ENCODE results near the gene FRAT1. TPM values are rescaled to one million over a fixed set of nuclear protein-coding genes. Genes with fewer than 3 reads are reported as not detected.

The FRAT1 gene, protein sequence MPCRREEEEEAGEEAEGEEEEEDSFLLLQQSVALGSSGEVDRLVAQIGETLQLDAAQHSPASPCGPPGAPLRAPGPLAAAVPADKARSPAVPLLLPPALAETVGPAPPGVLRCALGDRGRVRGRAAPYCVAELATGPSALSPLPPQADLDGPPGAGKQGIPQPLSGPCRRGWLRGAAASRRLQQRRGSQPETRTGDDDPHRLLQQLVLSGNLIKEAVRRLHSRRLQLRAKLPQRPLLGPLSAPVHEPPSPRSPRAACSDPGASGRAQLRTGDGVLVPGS
- total RNA-seq = 4.5 and 4.8 TPM in 2 replicates

DNA sequence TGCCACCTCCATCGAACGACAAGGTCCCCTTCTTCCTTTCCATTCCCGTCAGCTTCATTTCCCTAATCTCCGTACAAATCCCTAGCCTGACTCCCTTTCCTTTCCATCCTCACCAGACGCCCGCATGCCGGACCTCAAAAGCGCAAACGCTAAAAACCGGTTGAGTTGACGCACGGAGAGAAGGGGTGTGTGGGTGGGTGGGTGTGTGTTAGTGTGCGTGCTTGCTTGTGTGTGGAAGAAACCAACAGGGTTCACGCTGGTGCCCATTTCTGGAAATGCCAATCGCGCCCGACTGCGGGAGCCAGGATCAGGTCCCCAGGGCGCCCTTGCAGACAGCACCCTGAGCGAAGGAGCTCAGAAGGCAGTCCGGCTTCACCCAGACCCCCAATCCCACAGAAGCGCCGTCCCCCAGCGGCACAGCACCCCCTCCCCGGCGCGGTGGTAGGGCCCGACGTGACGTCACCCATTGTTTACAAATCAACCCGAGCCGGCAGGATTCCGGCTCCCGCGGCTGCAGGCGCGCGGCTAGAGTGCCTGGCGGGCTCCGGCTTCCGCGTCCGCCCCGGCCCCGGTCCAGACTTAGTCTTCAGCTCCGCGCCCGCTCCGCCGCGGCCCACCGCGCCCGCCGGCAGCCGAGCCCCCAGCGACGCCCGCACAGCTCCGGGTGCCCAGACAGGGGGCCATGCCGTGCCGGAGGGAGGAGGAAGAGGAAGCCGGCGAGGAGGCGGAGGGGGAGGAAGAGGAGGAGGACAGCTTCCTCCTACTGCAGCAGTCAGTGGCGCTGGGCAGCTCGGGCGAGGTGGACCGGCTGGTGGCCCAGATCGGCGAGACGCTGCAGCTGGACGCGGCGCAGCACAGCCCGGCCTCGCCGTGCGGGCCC is at the start of gene FRAT1:
TSS of gene FRAT1 (plus strand) at position 500 of the 880 bp plus-strand sequence. CDS start at position 683, 183 bp downstream.
- intact Hi-C loops (cut with micrococcal nuclease) = loop anchor here (1.0 to 2.0 kb wide), 6 partner anchors 27 to 322 kb away; partner anchors contain the start of genes ARHGAP19, EXOSC1, MMS19 and PI4K2A

DNA sequence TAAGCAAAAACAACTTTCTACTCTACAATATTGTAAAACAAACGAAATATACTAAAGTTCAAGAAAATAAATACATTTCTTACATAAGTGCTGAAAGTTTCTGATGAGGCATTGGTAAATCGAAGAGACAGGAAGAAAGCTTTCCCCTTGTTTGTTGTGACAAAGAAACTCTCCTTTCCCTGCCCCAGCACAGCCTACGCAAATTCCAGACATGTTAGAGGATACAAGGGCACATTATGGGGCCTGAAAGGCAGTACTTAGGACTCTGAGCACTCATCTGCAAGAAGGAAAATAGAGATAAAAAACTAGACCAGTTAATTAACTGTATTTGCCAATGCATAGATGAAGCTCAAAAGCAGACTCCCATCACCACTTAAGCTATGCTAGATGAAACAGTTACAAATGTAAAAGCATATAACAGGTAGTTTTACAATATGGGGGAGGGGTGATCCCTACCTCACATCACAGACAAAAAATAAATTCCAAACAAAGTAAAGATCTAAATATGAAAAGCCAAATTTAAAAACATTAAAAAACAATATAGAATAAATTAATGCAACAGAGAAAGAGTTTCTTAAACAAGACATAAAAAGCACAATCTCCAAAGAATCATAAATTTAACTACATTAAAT is 48.4 kb upstream of the FRAT1 start:
- intact Hi-C loops (cut with micrococcal nuclease) = no loop called here

DNA sequence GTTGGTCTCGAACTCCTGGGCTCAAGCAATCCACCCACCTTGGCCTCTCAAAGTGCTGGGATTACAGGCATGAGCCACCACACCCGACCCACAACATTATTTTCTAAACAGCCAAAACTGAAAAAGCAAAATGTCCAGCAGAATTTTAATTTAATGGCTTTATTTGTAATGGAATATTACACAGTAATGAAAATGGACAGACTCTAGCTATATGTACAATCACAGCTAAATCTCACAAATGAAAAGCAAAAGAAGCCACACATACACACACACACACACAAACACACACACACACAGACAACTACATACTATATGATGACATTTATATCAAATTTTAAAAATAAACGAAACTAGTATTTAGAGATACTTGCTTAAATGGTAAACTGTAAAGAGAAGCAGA is 45.4 kb upstream of the FRAT1 start:
- intact Hi-C loops (cut with micrococcal nuclease) = no loop called here

DNA sequence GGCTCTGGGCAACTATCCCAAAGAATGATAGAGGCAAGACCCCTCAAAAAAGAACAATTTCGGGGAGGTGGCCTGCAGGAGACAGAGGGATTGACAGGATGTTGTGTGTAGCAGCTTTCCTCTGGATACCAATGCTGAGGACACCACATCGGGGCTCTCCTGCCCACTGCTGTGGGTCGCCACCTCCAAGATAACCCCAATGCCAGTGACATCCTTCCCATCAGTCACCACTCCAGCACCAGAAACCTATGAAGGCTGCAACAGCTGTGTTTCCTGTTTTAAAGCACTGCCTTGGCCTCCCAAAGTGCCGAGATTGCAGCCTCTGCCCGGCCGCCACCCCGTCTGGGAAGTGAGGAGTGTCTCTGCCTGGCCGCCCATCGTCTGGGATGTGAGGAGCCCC is 44.2 kb upstream of the FRAT1 start:
- intact Hi-C loops (cut with micrococcal nuclease) = no loop called here

DNA sequence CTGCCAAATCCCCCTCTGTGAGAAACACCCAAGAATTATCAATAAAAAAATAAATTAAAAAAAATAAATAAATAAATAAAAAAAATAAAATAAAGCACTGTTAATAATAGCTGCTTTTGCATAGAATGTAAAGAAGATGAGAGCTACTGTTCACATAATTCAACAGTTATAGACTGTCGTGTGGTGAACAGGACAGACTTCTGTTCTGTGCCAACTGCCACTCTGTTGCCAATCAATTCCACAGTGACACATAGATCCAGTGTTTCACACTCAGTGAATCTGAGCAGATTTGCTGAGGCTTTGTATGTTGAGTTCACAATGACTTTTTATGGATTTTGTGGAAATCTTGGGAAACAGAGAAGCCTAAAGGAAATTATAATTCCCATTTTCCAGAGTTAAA is 41.5 kb upstream of the FRAT1 start:
- intact Hi-C loops (cut with micrococcal nuclease) = no loop called here

DNA sequence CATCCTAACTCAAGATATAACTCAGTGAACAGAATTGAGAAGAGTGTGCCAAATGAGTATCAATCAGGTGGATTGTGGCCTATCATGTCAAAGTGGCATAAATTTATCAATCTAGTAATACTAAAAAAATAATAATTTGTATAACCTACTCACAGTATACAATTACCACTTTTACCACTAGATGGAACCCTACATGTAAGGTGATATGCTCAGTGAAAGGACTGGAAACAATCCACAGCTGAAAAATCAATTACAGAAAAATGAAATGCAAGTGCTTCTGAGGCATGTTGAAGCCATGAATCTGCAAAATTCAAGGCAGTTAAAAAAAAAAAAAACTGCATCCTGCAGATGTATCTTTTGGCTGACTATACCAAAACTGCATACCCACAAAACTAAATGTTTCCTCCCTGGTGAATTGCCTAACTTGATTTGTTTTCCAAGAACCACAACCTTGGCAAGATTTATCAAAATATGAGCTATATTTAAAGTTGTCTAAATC is 40.5 kb upstream of the FRAT1 start:
- intact Hi-C loops (cut with micrococcal nuclease) = loop anchor here (2.0 kb wide), 4 partner anchors 40 to 274 kb away; partner anchors contain the start of gene FRAT1

DNA sequence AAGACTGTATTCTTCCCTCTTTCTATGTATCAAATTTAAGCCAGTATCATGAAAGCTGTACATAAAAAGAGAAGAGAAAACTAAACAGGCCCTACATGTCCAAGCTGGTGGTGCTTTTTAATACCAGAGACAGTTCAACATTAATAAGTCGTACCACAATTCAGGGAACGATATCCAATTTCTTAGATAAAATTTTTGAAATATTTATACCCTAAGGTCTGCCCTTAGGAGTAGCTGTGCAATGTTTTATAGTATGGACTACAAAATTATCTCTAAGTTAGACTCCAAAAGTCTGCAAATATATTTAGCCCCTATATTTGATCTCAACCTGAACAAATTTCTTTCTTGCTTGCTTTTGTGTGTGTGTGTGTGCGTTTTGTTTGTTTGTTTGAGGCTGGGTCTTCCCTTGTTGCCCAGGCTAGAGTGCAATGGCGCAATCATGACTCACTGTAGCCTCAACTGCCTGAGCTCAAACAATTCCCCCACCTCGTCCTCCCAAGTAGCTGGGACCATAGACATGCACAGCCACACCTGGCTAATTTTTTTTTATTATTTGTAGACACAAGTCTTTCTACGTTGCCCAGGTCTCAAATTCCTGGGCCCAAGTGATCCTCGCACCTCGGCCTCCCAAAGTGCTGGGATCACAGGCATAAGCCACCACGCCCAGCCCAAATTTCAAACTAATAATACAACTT is 39.8 kb upstream of the FRAT1 start:
- intact Hi-C loops (cut with micrococcal nuclease) = loop anchor here (2.0 kb wide), 4 partner anchors 40 to 274 kb away; partner anchors contain the start of gene FRAT1

DNA sequence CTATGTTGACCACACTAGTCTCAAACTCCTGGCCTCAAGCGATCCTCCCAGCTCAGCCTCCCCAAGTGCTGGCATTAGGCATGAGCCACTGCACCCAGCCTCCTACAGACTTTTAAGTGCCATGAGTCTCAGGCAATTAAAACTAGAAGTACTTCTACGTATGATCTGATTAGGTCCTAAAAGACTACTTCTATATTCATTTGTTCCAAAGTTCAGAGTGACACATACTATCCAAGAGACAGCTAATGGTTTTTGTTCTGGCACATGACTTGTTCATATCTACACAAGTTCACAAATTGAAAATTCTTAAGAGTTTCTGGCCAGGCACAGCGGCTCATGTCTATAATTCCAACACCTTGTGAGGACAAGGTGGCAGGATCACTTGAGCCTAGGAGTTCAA is 38.3 kb upstream of the FRAT1 start:
- intact Hi-C loops (cut with micrococcal nuclease) = no loop called here

DNA sequence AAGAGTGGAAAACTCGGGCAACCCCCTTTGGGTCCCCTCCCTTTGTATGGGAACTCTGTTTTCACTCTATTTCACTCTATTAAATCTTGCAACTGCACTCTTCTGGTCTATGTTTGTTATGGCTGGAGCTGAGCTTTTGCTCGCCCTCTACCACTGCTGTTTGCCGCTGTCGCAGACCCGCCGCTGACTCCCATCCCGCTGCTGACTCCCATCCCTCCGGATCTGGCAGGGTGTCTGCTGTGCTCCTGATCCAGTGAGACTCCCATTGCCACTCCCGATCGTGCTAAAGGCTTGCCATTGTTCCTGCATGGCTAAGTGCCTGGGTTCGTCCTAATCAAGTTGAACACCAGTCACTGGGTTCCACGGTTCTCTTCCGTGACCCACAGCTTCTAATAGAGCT is 29.0 kb upstream of the FRAT1 start:
- intact Hi-C loops (cut with micrococcal nuclease) = loop anchor here (5.0 to 10.0 kb wide), 2 partner anchors 842 to 1635 kb away; partner anchors contain the start of genes ALDH18A1 and R3HCC1L

DNA sequence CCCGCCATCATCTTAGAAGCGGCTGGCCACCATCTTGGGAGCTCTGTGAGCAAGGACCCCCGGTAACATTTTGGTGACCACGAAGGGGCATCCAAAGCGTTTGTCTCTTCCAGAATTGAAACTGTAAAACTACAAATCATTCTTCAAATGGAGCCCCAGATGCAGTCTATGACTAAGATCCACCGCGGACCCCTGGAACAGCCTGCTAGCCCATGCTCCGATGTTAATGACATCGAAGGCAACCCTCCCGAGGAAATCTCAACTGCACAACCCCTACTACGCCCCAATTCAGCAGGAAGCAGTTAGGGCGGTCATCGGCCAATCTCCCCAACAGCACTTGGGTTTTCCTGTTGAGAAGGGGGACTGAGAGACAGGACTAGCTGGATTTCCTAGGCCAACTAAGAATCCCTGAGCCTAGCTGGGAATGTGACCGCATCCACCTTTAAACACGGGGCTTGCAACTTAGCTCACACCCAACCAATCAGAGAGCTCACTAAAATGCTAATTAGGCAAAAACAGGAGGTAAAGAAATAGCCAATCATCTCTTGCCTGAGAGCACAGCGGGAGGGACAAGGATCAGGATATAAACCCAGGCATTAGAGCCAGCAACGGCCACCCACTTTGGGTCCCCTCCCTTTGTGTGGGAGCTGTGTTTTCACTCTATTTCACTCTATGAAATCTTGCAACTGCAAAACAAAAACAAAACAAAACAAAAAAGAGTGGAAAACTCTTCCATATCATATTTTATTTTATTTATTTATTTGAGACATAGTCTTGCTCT is 28.3 kb upstream of the FRAT1 start:
- intact Hi-C loops (cut with micrococcal nuclease) = loop anchor here (5.0 to 10.0 kb wide), 2 partner anchors 842 to 1636 kb away; partner anchors contain the start of genes ALDH18A1 and R3HCC1L

DNA sequence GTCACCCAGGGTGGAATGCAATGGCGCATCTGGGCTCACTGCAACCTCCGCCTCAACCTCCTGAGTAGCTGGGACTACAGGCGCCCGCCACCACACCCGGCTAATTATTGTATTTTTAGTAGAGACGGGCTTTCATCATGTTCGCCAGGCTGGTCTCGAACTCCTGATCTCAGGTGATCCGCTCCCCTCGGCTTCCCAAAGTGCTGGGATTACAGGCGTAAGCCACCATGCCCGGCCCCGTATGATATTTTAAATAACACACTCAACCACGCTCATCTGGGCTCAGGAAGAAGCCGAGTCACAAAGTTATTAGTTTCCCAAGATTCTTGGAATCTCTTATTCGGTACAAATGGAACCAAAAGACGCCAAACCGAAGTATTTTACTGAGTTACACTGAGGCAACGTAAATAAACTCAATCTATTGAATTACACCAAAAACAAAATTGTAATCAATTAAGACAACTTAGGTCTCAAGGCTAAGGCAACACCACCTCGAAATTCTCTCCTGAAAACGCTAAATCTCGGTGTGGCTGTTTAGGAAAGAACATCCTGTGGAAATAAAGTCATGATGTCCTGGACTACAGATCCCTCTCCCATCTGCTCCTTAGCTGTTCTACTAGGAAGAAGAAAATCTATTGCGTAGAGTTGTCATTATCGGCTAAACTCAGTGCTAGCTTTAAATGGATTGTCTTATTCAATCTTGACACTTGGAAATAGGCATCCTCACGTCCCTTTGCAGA is 27.5 kb upstream of the FRAT1 start:
- intact Hi-C loops (cut with micrococcal nuclease) = loop anchor here (1.0 to 10.0 kb wide), 12 partner anchors 28 to 1637 kb away; partner anchors contain the start of genes ALDH18A1, EXOSC1, FRAT1 and FRAT2

DNA sequence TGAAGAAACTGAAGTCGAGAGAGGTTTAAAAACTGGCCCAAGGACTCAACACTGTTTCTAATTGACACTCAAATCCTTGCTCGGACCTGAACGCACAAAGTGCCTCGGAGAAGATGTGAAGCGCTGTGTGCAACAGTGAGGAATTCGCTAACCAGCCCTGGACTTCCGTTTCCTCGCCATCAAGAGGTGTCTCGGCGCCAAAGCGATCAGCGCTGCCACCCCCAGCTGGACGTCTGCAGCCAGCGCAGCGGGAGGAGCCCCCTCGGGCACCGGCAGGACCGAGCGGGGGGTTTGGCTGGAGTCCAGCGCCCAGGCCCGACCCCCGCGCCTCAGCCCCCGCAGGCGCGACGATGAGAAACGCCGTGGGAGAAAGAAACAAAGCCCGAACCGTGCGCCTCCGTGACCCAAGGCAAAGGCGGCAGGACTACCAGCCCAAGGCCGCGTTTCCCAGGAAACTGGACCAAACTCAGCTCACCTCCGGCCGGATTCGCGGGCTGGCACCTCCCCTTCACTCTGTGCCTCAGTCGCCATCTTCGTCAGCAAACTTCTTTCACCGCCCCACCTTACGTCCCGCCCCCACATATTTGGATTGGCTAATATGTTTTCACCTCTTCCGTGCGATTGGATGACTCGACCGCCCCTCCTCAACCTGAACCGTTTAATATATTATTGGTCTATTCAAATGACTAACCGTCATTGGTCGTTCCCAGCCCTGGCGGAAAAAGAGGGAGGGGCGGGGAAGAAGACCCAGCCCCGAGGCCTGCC is 26.8 kb upstream of the FRAT1 start, which contains the start of gene ARHGAP19:
TSS of gene ARHGAP19 (minus strand) at position 541 of the 765 bp plus-strand sequence. CDS start at position 531, 10 bp downstream.
- intact Hi-C loops (cut with micrococcal nuclease) = loop anchor here (1.0 to 10.0 kb wide), 12 partner anchors 27 to 1637 kb away; partner anchors contain the start of genes ALDH18A1, EXOSC1, FRAT1 and FRAT2

DNA sequence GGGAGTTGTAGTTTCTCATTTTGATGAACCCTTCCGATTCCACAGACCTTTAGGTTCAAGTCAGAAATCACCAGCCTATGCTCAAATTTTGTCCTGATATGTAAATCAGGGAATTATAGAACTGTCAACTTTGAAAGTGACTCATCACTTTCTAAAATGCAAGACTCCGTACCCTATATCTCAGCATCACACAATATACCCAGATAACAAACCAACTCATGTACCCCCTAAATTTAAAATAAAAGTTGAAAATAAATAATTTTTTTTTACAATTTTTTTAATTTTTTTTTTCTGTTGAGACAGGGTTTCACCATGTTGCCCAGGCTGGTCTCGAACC is 26.2 kb upstream of the FRAT1 start:
- intact Hi-C loops (cut with micrococcal nuclease) = loop anchor here (1.0 to 10.0 kb wide), 12 partner anchors 26 to 1638 kb away; partner anchors contain the start of genes ALDH18A1, EXOSC1, FRAT1 and FRAT2

DNA sequence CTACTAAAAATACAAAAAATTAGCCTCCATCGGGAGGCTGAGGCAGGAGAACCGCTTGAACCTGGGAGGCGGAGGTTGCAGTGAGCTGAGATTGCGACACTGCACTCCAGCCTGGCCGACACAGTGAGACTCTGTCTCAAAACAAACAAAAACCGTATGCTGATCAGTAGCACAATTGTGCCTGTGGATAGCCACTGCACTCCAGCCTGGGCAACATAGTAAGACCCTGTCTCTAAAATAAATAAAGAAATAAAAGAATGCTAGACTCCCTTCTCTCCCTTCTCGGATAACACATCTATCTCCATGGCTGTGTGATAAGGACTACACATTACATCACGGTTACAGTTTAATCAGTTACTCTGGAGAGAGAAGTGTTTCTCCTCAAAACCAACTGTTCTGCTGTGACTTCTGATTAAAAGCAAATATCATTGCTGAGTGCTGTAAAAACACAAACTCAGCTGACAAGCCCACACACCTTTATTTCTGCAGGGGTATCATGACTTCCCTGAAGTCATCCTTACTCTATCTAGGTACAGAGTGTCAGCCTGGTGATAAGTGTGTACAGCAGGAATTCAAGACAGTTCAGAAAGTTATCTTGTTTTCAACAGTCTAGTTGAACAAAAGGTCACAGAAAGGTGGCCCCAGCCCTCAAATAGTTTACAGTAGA is 21.4 kb upstream of the FRAT1 start:
- intact Hi-C loops (cut with micrococcal nuclease) = loop anchor here (10.0 kb wide), 1 partner anchor 1643 kb away; the partner anchor contains the start of gene ALDH18A1

DNA sequence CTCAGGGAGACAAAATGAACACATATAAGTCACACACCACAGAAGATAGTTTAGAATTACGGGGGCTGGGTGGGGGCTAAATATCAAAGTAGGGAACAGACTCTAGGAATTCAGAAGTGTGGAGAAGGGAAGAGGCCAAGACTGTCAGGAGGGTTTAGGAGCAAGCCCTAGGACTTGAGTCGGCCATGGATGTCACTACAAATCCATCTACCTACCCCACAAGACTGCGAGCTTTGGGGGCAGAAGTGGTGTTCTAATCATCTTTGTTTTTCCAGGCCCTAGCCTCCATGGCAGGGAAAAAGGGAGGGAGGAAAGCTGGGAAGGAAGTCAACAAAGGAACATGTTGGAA is 20.9 kb upstream of the FRAT1 start:
- intact Hi-C loops (cut with micrococcal nuclease) = loop anchor here (10.0 kb wide), 1 partner anchor 1643 kb away; the partner anchor contains the start of gene ALDH18A1

DNA sequence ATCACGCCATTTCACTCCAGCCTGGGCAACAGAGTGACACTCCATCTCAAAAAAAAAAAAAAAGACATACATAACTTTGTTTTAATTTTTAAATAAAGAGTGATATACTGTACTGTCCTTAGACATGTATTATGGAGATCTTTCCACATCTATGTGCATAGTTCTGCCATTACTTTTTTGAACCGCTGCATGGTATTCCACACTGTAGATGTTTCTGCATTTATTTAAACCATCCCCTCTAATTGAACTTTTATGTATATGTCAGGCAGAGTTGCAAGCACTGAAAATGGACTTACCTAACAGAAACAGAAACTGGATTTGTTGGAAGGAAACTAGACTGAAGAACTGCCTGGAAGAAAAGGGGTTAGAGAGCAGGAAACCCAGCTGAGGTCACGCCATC is 18.1 kb upstream of the FRAT1 start:
- intact Hi-C loops (cut with micrococcal nuclease) = no loop called here

DNA sequence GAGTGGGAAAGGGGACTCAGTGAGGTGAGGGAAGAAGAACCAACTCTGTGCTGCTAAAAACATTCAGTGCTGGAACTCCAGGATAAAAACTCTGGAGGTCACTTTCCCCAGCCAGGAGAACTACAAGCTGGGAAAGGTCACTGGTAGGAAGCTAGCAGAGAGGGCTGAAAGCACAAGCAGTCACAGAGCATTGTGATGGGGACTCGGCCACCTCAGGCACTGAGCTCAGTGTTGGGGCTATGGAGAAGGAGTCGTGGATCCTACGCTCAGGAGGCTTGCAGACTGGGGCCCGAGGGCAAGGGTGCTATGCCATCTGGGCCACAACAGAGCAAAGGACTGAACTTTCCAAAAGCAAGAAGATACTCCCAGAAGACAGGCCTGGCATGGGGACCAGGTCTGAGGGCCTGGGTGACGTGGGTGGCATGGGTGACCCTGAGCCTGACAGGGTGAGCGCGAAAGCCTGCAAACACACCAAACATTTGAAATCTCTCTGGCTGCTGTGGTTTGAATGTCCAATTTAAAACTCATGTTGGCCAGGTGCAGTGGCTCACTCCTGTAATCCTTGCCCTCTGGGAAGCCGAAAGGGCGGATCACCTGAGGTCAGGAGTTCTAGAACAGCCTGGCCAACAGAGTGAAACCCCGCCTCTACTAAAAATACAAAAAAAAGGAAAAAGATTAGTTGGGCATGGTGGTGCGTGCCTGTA is 16.8 kb upstream of the FRAT1 start:
- intact Hi-C loops (cut with micrococcal nuclease) = no loop called here

Data from T-helper 1 cell treated with Interleukin-12 subunit alpha and Interleukin-12 subunit beta and Interleukin-4 antibody, amounts not matched to agents 30 ng/mL and 1 ng/mL, for 36 hours (primary cell).